H1 (cell line): ENCODE data around the gene DGKA. TPM values are rescaled to one million over a fixed set of nuclear protein-coding genes. Genes with fewer than 3 reads are reported as not detected.
"Not testable (repeated sequence)": the region's sequence is repeated elsewhere in the genome, so short reads cannot be mapped to it uniquely, and the experiment has no call there.

ENCODE experiments used
- CTCF ChIA-PET: fragments of 300-600 bp; sonication (Branson Sonifier 250); formaldehyde crosslinking; loops from one replicate; lab custom pipeline; 2021; ENCODE audit not compliant: partially characterized antibody; lab: Charles Lee
- POLR2A ChIA-PET: fragments of 300-600 bp; sonication (Branson Sonifier 250); formaldehyde crosslinking; loops from one replicate; lab custom pipeline; 2021; ENCODE audit warnings: inconsistent platforms; ENCODE audit not compliant: partially characterized antibody; lab: Charles Lee
- DNase-seq, 2 experiments: peaks; one replicate each; pipeline versions ENCODE4 v3.0.0 to v3.0.0-alpha.2; 2010 to 2022; ENCODE audit warnings: low spot score in 2 of 2, low read depth in 1 of 2, mixed read lengths in 1 of 2
- FAIRE-seq: peaks from 2 replicates; lab custom pipeline; 2011; peaks lifted over from hg19 to GRCh38; lab: Jason Lieb, UNC
- H2AFZ ChIP-seq: 2 replicates; pipeline ENCODE4 v1.8.1; 2012; ENCODE audit warnings: low read length, inconsistent platforms
- H2AK5ac ChIP-seq: 2 replicates; pipeline ENCODE4 v1.6.1; 2013; ENCODE audit warnings: low read depth, low read length
- H2BK120ac ChIP-seq: replicated peaks from 2 replicates; pipeline ENCODE3; 2013; ENCODE audit warnings: low read depth, low read length, inconsistent platforms
- H2BK12ac ChIP-seq: 2 replicates; pipeline ENCODE4 v1.6.1; 2013; ENCODE audit warnings: low read depth, low read length
- H2BK15ac ChIP-seq: 2 replicates; pipeline ENCODE4 v1.6.1; 2013; ENCODE audit warnings: low read length
- H2BK20ac ChIP-seq: 2 replicates; pipeline ENCODE4 v1.6.1; 2013; ENCODE audit warnings: low read length
- H2BK5ac ChIP-seq: 2 replicates; pipeline ENCODE4 v1.6.1; 2013; ENCODE audit warnings: low read depth, low read length
- H3K14ac ChIP-seq: 2 replicates; pipeline ENCODE4 v1.6.1; 2013; ENCODE audit warnings: inconsistent platforms; ENCODE audit not compliant: insufficient read length
- H3K18ac ChIP-seq: 2 replicates; pipeline ENCODE4 v1.6.1; 2013; ENCODE audit warnings: low read length; ENCODE audit errors: extremely low read depth
- H3K23ac ChIP-seq: 2 replicates; pipeline ENCODE4 v1.6.1; 2013; ENCODE audit warnings: inconsistent platforms; ENCODE audit not compliant: insufficient read length
- H3K23me2 ChIP-seq: 2 replicates; pipeline ENCODE4 v1.6.1; 2013; ENCODE audit warnings: low read depth, low read length
- H3K27ac ChIP-seq: 2 replicates; pipeline ENCODE4 v1.6.1; 2011; ENCODE audit warnings: low read depth, low read length, inconsistent platforms
- H3K27me3 ChIP-seq, 4 experiments: replicated peaks in 1 of 4; 1 replicate in 1 of 4; 2 replicates in 3 of 4; pipeline versions ENCODE4 v1.6.1 to v1.8.1; 2011 to 2013; ENCODE audit warnings: low read length in 3 of 4, mild to moderate bottlenecking in 3 of 4, inconsistent platforms in 2 of 4, mixed read lengths in 2 of 4, moderate library complexity in 1 of 4; ENCODE audit not compliant: control insufficient read depth in 3 of 4, insufficient read depth in 3 of 4; ENCODE audit errors: extremely low read depth in 1 of 4
- H3K36me3 ChIP-seq, 4 experiments: 2 replicates each; pipeline versions ENCODE4 v1.6.1 to v1.8.1; 2011 to 2013; ENCODE audit warnings: mild to moderate bottlenecking in 4 of 4, low read length in 3 of 4, moderate library complexity in 2 of 4, control low read depth in 1 of 4, inconsistent platforms in 1 of 4; ENCODE audit not compliant: insufficient read depth in 4 of 4, control insufficient read depth in 2 of 4
- H3K4ac ChIP-seq: replicated peaks from 2 replicates; pipeline ENCODE3; 2013; ENCODE audit warnings: low read length, low read depth, mixed read lengths, inconsistent platforms; ENCODE audit not compliant: insufficient read length
- H3K4me1 ChIP-seq, 4 experiments: replicated peaks in 1 of 4; 1 replicate in 1 of 4; 2 replicates in 3 of 4; pipeline versions ENCODE4 v1.6.1 to v1.8.1; 2011 to 2013; ENCODE audit warnings: low read length in 3 of 4, inconsistent platforms in 2 of 4, mixed read lengths in 1 of 4; ENCODE audit not compliant: insufficient read depth in 4 of 4, control insufficient read depth in 3 of 4
- H3K4me2 ChIP-seq, 2 experiments: 2 replicates each; pipeline versions ENCODE4 v1.6.1 to v1.8.1; 2011 to 2013; ENCODE audit warnings: low read depth in 2 of 2, low read length in 2 of 2, control low read depth in 1 of 2, inconsistent platforms in 1 of 2, mild to moderate bottlenecking in 1 of 2; ENCODE audit not compliant: insufficient read depth in 1 of 2
- H3K4me3 ChIP-seq, 4 experiments: fragments of 200-600, 300-600 bp in 1 of 4; sonication (generic), shearing (Covaris generic), sonication (Bioruptor Twin) in 1 of 4; 2 replicates each; pipeline versions ENCODE4 v1.5.1 to v1.8.1; 2011 to 2016; ENCODE audit warnings: low read length in 4 of 4, low read depth in 3 of 4, control low read depth in 2 of 4, inconsistent platforms in 2 of 4, mild to moderate bottlenecking in 2 of 4, mixed read lengths in 1 of 4, moderate library complexity in 1 of 4; ENCODE audit not compliant: insufficient read depth in 2 of 4; ENCODE audit errors: extremely low read depth in 1 of 4
- H3K56ac ChIP-seq: replicated peaks from 2 replicates; pipeline ENCODE3; 2013; ENCODE audit warnings: low read depth, mild to moderate bottlenecking, mixed read lengths, low read length, inconsistent platforms; ENCODE audit not compliant: insufficient read length
- H3K79me1 ChIP-seq: 2 replicates; pipeline ENCODE4 v1.6.1; 2013; ENCODE audit warnings: low read depth, low read length, control low read depth
- H3K79me2 ChIP-seq, 2 experiments: 2 replicates each; pipeline versions ENCODE4 v1.6.1 to v1.8.1; 2012 to 2013; ENCODE audit warnings: low read length in 2 of 2, mild to moderate bottlenecking in 2 of 2, inconsistent platforms in 1 of 2; ENCODE audit not compliant: insufficient read depth in 2 of 2, control insufficient read depth in 1 of 2
- H3K9ac ChIP-seq, 4 experiments: replicated peaks in 1 of 4; 1 replicate in 1 of 4; 2 replicates in 3 of 4; pipeline versions ENCODE4 v1.6.1 to v1.8.1; 2011 to 2013; ENCODE audit warnings: low read depth in 3 of 4, low read length in 3 of 4, control low read depth in 2 of 4, mild to moderate bottlenecking in 2 of 4, moderate library complexity in 2 of 4, inconsistent platforms in 1 of 4; ENCODE audit errors: extremely low read depth in 1 of 4
- H3K9me3 ChIP-seq, 2 experiments: 2 replicates each; pipeline versions ENCODE4 v1.6.1 to v1.8.1; 2012 to 2013; ENCODE audit warnings: mild to moderate bottlenecking in 2 of 2, moderate library complexity in 2 of 2, control low read depth in 1 of 2, inconsistent platforms in 1 of 2, low read depth in 1 of 2, low read length in 1 of 2, mixed read lengths in 1 of 2; ENCODE audit not compliant: insufficient read depth in 2 of 2
- H4K20me1 ChIP-seq, 2 experiments: replicated peaks in 1 of 2; 2 replicates each; pipeline versions ENCODE3 to v1.8.1; 2011 to 2013; ENCODE audit warnings: inconsistent platforms in 2 of 2, low read length in 2 of 2, mild to moderate bottlenecking in 1 of 2; ENCODE audit not compliant: insufficient read depth in 2 of 2, control insufficient read depth in 1 of 2
- H4K5ac ChIP-seq: 2 replicates; pipeline ENCODE4 v1.6.1; 2013; ENCODE audit warnings: low read length, low read depth, mixed read lengths, inconsistent platforms; ENCODE audit not compliant: insufficient read length
- H4K8ac ChIP-seq: 2 replicates; pipeline ENCODE4 v1.8.0; 2013; ENCODE audit warnings: mild to moderate bottlenecking, moderate library complexity, low read length, inconsistent platforms; ENCODE audit not compliant: insufficient read depth; ENCODE audit errors: extremely low read depth
- H4K91ac ChIP-seq: replicated peaks from 2 replicates; pipeline ENCODE3; 2013; ENCODE audit warnings: low read length, mixed read lengths, inconsistent platforms; ENCODE audit not compliant: insufficient read length
- WGBS, 2 experiments: shearing (Covaris generic) in 1 of 2; methylation state at CpG; one replicate each; pipeline versions ENCODE4 v1.1.6 to v1.1.7; 2013 to 2015; ENCODE audit warnings: low lambda C conversion rate in 2 of 2, mixed read lengths in 2 of 2, inconsistent platforms in 1 of 2, low coverage in 1 of 2, missing lambda C conversion rate in 1 of 2; ENCODE audit not compliant: insufficient replicate concordance in 2 of 2, insufficient coverage in 1 of 2, insufficient read length in 1 of 2; ENCODE audit errors: extremely low coverage in 1 of 2, missing lambda C conversion rate in 1 of 2; 5-methylcytosine and 5-hydroxymethylcytosine counted together
- polyA plus RNA-seq, 7 experiments: library from polyadenylated mRNA; depleted of rRNA in 3 of 7; stranded (reverse) in 5 of 7; unstranded in 2 of 7; fragments of >200 nt in 5 of 7; fragments of 200-250 nt in 2 of 7; gene quantifications; 1 replicate in 5 of 7; 2 replicates in 1 of 7; 4 replicates in 1 of 7; pipeline versions ENCODE4 v1.2.1 to v1.2.3, GENCODE V29; 2011 to 2013; ENCODE audit warnings: missing spikeins in 2 of 7, mixed read lengths in 2 of 7
- total RNA-seq: library from RNA; stranded (reverse); fragmentation: NEBNext Ultra II Directional; extraction: Animal tissue kit (Norgen Biotek cat#: 25700); gene quantifications from 2 replicates; pipeline ENCODE4 v1.2.1, GENCODE V29; 2021

Gene DGKA
- total and polyA plus RNA-seq, 2 of the 8 experiments (the other 6 are each of a cell fraction or from before 2014, with no cell fraction given) = 15.9 to 18.0 TPM

DNA sequence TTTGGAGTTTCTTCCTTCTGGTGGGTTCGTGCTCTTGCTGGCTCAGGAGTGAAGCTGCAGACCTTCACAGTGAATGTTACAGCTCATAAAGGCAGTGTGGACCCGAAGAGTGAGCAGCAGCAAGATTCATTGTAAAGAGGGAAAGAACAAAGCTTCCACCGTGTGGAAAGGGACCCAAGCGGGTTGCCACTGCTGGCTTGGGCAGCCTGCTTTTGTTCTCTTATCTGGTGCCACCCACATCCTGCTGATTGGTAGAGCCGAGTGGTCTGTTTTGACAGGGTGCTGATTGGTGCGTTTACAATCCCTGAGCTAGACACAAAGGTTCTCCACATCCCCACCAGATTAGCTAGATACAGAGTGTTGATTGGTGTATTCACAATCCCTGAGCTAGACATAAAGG is 68.6 kb downstream of the DGKA start:
- H3K79me2 ChIP-seq, H2BK20ac ChIP-seq, H3K23ac ChIP-seq, H3K9me3 ChIP-seq, H3K79me1 ChIP-seq, H2BK120ac ChIP-seq, H3K4me3 ChIP-seq, H4K91ac ChIP-seq, H3K18ac ChIP-seq, H2AFZ ChIP-seq, H3K27me3 ChIP-seq, H4K8ac ChIP-seq, H3K4me1 ChIP-seq, H3K14ac ChIP-seq, H4K20me1 ChIP-seq, H4K5ac ChIP-seq, FAIRE-seq, H3K4ac ChIP-seq, H2AK5ac ChIP-seq, H2BK15ac ChIP-seq, H3K4me2 ChIP-seq, H3K27ac ChIP-seq, DNase-seq, H2BK12ac ChIP-seq, H3K23me2 ChIP-seq, H3K9ac ChIP-seq, H2BK5ac ChIP-seq, H3K56ac ChIP-seq: not testable (repeated sequence)
- H3K36me3 ChIP-seq = peaks cover 0 to 29% (median 5%) of the 10 kb centered on the region in 4 experiments; a peak in 5 of 8 replicates
- POLR2A ChIA-PET = interaction anchor here (1.1 to 5.4 kb wide), 5 partner anchors 7 to 59 kb away, joined by 3 to 55 read pairs (median 13); no protein-coding TSS in a partner anchor
- WGBS, 2 experiments = 91% methylated on average over 6 of the region's 6 CpGs; no CpG with 5 or more reads in 1 of the 2 experiments
- CTCF ChIA-PET = interaction anchor here (1.1 to 13.5 kb wide), 4 partner anchors 22 to 80 kb away, joined by 3 to 256 read pairs (median 4); partner anchors contain the start of genes ERBB3 and IKZF4
